Dendritic cell treated with granulocyte-macrophage colony-stimulating factor and Interleukin-4, amounts not matched to agents 40 ng/mL and 50 ng/mL, for 4 days (primary cell): ENCODE data around the gene DNAH10.
A peak's percentile ranks its signal among the peaks of the same experiment; 100 is the strongest.

Experiments
- H3K27ac Mint-ChIP-seq: one replicate; pipeline ENCODE4 v1.8.0; 2022; ENCODE audit warnings: mild to moderate bottlenecking, mixed read lengths
- H3K27me3 Mint-ChIP-seq: one replicate; pipeline ENCODE4 v1.8.0; 2022; ENCODE audit warnings: mild to moderate bottlenecking, mixed read lengths
- H3K36me3 Mint-ChIP-seq: one replicate; pipeline ENCODE4 v1.8.0; 2022; ENCODE audit warnings: low read depth, mixed read lengths
- H3K4me1 Mint-ChIP-seq: one replicate; pipeline ENCODE4 v1.8.0; 2022; ENCODE audit warnings: low read depth, mixed read lengths
- H3K4me3 Mint-ChIP-seq: one replicate; pipeline ENCODE4 v1.8.0; 2022; ENCODE audit warnings: mild to moderate bottlenecking, moderate library complexity, mixed read lengths
- H3K9me3 Mint-ChIP-seq: one replicate; pipeline ENCODE4 v1.8.0; 2022; ENCODE audit warnings: mixed read lengths
- intact Hi-C: fragments of 100-400 bp; cut with micrococcal nuclease; formaldehyde crosslinking; loops from one replicate; pipeline ENCODE4 v1.15.0; 2022

DNAH10 gene

DNA sequence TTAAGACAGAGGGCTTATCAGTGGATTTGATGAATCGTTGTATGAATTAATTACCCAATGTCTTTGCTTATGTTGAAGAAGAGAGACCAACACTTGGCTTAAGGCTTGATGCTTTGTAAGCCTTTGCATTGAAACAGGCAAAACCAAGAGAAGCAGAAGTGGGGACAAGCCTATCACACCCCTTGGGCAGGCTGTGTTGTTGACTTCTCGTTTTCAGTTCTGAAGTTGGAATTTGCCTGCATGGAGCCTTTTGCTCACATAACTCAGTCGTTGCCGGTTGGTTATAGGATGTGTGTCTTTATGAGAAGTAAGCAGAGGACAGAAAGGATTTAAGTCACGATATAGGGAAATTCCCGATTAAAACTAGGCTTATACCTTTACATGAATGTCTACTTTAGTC is 115.9 kb downstream of the DNAH10 start:
- intact Hi-C loops, result no loop called here
- Mint-ChIP-seq H3K4me1 (peaks cover 19% of the 10 kb centered on the region), H3K27me3 (peaks cover 3% of the 10 kb centered on the region), H3K27ac (no peak overlapping the region), H3K36me3 (no peaks in the 10 kb centered on the region), H3K9me3 (no peaks in the 10 kb centered on the region), H3K4me3 (no peak overlapping the region)

DNA sequence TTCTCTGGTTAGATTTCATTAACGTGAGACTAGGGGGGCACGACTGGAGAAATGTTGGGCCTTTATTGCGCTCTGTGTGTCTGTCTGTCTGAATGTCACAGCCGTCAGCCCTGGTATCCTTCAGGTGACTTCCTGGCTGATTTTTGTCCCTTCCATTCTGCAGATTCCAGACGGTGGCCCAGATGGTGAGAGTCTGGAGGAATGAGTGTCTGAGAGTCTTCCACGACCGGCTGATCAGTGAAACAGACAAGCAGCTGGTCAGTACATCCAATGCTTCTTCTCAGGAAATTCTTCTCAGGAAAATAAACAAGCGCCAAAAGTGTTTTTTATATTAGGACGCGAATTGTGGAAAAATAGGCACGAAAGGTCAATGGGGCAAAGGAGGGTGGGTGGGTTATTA is 117.0 kb downstream of the DNAH10 start:
- no peak overlapping the region for H3K4me3 Mint-ChIP-seq
- no peaks in the 10 kb centered on the region for H3K36me3 Mint-ChIP-seq
- intact Hi-C loops, result no loop called here
- H3K4me1 Mint-ChIP-seq, result peaks cover 11% of the 10 kb centered on the region
- H3K27me3 Mint-ChIP-seq, result peaks cover 3% of the 10 kb centered on the region
- peak overlapping the region; percentile 29 for H3K27ac Mint-ChIP-seq
- H3K9me3 Mint-ChIP-seq, result no peaks in the 10 kb centered on the region

DNA sequence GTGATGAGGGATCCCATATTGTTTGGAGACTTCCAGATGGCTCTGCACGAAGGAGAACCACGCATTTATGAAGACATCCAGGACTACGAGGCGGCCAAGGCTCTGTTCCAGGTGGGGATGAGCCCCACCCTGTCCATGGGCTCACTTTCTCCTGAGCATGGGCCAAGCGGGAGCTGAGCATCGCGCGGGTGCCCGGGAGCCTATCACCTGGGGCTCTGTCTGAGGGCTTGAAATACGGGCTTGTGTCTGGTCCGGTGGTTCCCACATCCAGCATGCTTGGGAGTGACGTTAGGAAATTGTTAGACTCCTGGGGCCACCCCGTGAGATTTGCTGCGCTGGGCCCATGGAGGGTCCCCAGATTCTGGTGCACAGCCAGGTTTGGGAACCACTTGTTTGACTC is 117.6 kb downstream of the DNAH10 start:
- H3K27me3 Mint-ChIP-seq, result no peaks in the 10 kb centered on the region
- H3K4me1 Mint-ChIP-seq, result peaks cover 7% of the 10 kb centered on the region
- intact Hi-C loops, result no loop called here
- no peak overlapping the region for H3K27ac Mint-ChIP-seq
- H3K4me3 Mint-ChIP-seq, result no peak overlapping the region
- no peaks in the 10 kb centered on the region for H3K9me3 Mint-ChIP-seq
- no peaks in the 10 kb centered on the region for H3K36me3 Mint-ChIP-seq

DNA sequence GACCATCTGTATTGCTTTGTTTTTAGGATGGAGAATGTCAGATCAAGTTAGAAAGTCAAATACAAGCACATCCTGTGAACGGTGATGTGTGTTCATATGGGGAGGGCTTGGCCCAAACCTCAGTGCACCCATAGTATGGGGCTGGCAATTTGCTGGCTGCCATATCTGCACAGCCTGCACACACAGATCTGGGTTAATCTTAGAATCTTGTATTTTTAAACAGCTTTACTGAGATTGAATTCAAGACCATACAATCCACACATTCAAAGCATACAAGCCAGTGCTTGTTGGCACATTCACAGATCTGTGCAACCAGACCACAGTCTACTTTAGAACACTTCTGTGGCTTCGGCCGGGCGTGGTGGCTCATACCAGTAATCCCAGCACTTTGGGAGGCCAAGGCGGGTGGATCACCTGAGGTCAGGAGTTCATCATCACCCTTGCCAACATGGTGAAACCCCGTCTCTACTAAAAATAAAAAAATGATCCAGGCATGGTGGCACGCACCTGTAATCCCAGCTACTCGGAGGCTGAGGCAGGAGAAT is 120.1 kb downstream of the DNAH10 start:
- Mint-ChIP-seq H3K9me3 (no peaks in the 10 kb centered on the region), H3K36me3 (no peaks in the 10 kb centered on the region), H3K27ac (no peak overlapping the region), H3K4me3 (no peak overlapping the region), H3K27me3 (peaks cover 2% of the 10 kb centered on the region), H3K4me1 (peaks cover 12% of the 10 kb centered on the region)
- intact Hi-C loops, result no loop called here

DNA sequence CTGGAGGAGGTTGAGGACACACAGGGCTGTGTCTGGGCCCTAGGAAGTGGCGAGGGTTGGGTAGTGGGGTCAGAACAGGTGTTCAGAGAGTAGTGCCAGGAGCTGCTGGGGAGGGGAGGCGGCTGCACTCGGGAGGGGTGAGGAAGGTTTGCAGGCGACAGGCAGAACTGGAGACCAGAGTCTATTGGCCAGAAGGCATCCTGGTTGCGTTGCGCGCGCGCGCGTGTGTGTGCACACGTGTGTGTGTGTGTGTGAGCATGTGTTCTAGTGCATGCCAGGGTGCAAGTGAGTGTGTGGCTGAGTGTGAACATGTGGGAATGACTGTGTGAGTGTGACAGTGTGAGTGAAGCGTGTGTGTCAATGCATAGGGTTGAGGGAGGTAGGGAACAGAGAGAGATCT is 124.2 kb downstream of the DNAH10 start:
- H3K4me1 Mint-ChIP-seq, result peaks cover 30% of the 10 kb centered on the region
- intact Hi-C loops, result no loop called here
- peaks cover 17% of the 10 kb centered on the region for H3K27me3 Mint-ChIP-seq
- no peaks in the 10 kb centered on the region for H3K9me3 Mint-ChIP-seq
- no peaks in the 10 kb centered on the region for H3K36me3 Mint-ChIP-seq
- no peak overlapping the region for H3K4me3 Mint-ChIP-seq
- no peak overlapping the region for H3K27ac Mint-ChIP-seq

DNA sequence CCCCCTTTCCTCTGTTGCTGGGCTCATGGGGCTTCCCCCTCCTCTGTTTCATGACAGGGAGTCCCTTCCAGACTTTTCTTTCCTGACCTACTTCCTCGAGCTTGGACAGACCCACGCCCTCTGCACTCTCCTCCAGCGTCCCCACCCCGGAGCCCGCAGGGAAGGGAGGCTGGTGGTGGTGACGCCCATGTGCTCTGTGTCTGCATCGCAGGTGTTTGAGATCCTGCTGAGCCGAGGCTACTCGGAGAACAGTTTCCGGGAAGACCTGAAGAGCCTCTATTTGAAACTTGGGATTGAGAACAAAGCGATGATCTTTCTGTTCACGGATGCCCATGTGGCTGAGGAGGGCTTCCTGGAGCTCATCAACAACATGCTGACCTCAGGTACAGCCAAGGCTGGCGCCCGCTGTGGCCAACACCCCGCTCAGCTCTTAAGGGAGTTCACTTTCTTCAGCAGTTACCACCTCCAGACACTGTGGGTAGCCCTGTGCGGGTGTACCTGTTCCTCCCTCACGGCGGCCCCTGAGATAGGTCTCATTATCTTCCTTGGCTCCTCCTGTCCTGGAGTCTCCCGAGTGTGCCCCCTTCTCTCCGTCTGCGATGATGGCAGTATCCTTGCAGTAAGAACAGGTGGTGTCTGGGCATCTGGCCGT is 125.0 kb downstream of the DNAH10 start:
- Mint-ChIP-seq H3K27me3 (peaks cover 25% of the 10 kb centered on the region), H3K4me3 (no peak overlapping the region), H3K4me1 (peaks cover 38% of the 10 kb centered on the region), H3K36me3 (no peaks in the 10 kb centered on the region), H3K9me3 (no peaks in the 10 kb centered on the region), H3K27ac (no peak overlapping the region)
- intact Hi-C loops, result no loop called here

DNA sequence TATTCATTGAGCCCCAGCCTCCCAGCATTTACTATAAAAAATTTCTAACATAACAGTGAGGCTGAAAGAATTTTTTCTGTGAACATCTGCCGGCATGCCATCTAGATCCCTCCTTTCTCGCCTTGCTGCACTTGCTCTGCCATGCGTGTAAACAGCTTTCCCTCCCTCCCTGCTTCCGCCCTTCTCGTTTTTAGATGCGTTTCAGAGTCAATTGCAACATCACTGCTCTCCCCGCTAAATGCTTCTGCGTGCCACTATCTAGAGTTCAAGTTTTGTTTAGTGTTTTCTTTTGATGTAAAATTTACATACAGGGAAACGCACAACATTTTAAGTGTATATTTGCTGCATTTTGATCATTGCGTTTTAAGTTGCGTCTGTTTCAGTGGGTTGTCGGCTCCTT is 126.9 kb downstream of the DNAH10 start:
- Mint-ChIP-seq H3K9me3 (no peaks in the 10 kb centered on the region), H3K4me1 (peaks cover 38% of the 10 kb centered on the region), H3K27ac (no peak overlapping the region), H3K27me3 (peaks cover 34% of the 10 kb centered on the region), H3K4me3 (no peak overlapping the region), H3K36me3 (no peaks in the 10 kb centered on the region)
- intact Hi-C loops, result no loop called here

DNA sequence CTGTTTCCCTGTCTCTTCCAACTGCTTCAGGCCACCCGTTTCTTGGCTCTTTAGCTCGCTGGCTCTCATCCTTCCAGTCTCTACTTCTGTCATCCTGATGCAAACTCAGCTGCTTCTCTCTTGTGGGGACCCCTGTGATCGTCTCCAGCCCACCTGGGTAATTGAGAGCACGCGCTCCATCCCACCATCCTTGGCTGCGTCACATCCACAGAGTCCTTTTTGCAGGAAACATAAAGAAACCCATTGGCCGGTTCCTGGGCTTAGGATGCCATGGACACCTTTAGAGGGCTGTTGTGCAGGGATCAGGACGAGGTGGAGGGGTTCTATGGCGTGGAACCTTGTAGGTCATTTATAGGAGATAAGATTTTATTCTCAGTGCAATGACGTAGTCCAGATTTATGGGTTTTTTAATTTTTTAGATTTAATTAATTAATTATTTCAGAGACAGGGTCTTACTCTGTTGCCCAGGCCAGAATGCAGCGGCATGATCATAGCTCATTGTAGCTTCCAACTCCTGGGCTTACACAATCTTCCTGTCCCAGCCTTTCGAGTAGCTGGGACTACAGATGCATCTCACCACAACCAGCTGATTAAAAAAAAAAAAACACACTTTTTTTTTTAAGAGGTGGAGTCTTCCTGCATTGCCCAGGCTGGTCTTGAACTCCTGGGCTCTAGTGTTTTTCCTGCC is 127.9 kb downstream of the DNAH10 start:
- H3K4me3 Mint-ChIP-seq, result no peak overlapping the region
- peaks cover 34% of the 10 kb centered on the region for H3K27me3 Mint-ChIP-seq
- no peak overlapping the region for H3K27ac Mint-ChIP-seq
- H3K4me1 Mint-ChIP-seq, result peaks cover 38% of the 10 kb centered on the region
- H3K9me3 Mint-ChIP-seq, result no peaks in the 10 kb centered on the region
- no peaks in the 10 kb centered on the region for H3K36me3 Mint-ChIP-seq
- intact Hi-C loops, result no loop called here

DNA sequence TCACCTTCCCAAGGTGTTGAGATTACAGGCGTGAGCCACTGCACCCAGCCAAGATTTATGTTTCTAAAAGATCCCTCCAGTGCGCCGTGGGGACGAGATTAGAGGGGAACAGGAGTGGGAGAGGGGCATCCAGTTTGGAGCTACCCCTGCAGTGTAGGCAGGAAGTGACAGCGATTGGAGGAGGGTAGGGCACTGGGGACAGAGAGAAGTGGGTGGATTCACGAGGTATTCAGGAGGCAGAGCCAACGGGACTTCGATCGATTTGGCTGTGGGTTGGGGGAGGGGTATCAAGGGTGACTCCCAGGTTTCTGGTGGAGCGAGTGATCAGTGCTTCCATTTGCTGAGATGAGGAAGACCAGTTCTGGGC is 128.4 kb downstream of the DNAH10 start:
- H3K4me3 Mint-ChIP-seq, result no peak overlapping the region
- H3K27me3 Mint-ChIP-seq, result peaks cover 34% of the 10 kb centered on the region
- no peaks in the 10 kb centered on the region for H3K9me3 Mint-ChIP-seq
- intact Hi-C loops, result no loop called here
- H3K4me1 Mint-ChIP-seq, result peaks cover 38% of the 10 kb centered on the region
- no peak overlapping the region for H3K27ac Mint-ChIP-seq
- H3K36me3 Mint-ChIP-seq, result no peaks in the 10 kb centered on the region

DNA sequence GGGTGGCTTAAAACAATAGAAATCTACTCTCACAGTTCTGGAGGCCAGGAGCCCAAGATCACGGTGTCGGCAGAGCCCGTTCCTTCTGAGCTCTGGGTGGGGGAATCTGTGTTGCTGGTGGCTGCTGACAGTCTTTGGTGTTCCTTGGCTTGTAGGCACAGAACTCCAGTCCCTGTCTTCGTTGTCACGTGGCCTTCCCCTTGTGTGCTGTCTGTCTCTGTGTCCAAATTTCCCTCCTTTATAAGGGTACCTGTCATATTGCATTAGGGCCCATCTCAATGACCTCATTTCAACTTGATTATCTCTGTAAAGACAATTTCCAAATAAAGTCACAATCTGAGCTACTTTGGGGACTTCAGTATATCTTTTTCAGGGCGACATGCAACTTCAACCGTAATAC is 128.9 kb downstream of the DNAH10 start:
- Mint-ChIP-seq H3K27me3 (peaks cover 34% of the 10 kb centered on the region), H3K9me3 (no peaks in the 10 kb centered on the region), H3K4me3 (no peak overlapping the region), H3K4me1 (peaks cover 38% of the 10 kb centered on the region), H3K36me3 (no peaks in the 10 kb centered on the region), H3K27ac (no peak overlapping the region)
- intact Hi-C loops, result no loop called here

DNA sequence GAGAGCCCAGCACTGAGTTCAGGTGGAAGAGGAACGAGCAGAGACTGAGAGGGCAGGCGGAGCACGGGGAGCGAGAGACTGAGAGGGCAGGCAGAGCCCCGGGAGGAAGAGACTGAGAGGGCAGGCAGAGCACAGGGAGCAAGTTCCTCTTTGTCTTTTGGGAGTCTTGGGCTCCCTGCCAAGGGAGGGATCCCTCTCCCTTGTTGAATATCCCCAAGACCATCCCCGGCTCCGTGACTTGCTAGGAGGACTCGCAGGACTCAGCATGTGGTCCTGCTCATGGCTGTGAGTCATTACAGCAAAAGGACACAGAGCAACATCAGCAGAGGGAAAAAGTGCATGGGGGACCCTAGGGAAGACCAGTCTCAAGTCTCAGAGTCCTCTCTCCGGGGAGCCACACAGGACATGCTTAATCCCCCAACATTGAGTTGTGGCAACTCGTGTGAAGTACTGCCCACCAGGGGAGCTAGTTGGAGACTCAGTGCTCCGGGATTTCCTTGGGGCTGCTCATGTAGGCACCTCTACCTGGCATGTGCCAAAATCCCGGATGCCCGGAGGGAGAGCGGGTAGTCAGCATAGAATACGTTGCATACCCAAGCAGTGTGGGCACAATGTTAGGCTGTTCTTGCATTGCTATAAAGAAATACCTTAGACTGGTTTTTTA is 129.5 kb downstream of the DNAH10 start:
- no peak overlapping the region for H3K27ac Mint-ChIP-seq
- no peaks in the 10 kb centered on the region for H3K9me3 Mint-ChIP-seq
- no peaks in the 10 kb centered on the region for H3K36me3 Mint-ChIP-seq
- H3K27me3 Mint-ChIP-seq, result peaks cover 34% of the 10 kb centered on the region
- intact Hi-C loops, result no loop called here
- H3K4me3 Mint-ChIP-seq, result no peak overlapping the region
- peaks cover 33% of the 10 kb centered on the region for H3K4me1 Mint-ChIP-seq

DNA sequence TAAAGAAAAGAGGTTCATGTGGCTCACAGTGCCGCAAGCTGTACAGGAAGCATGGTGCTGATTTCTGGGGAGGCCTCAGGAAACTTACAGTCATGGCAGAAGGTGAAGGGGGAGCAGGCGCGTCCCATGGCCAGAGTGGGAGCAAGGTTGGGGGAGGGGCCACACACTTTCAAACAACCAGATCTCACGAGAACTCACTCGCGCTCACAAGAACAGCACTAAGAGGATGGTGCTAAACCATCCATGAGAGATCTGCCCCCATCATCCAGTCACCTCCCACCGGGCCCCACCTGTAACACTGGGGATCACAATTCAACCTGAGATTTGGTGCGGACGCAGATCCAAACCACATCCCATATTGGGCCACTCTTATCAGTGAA is 130.1 kb downstream of the DNAH10 start:
- no peak overlapping the region for H3K27ac Mint-ChIP-seq
- no peaks in the 10 kb centered on the region for H3K36me3 Mint-ChIP-seq
- no peak overlapping the region for H3K4me3 Mint-ChIP-seq
- peaks cover 33% of the 10 kb centered on the region for H3K4me1 Mint-ChIP-seq
- H3K9me3 Mint-ChIP-seq, result no peaks in the 10 kb centered on the region
- H3K27me3 Mint-ChIP-seq, result peaks cover 31% of the 10 kb centered on the region
- intact Hi-C loops, result no loop called here

DNA sequence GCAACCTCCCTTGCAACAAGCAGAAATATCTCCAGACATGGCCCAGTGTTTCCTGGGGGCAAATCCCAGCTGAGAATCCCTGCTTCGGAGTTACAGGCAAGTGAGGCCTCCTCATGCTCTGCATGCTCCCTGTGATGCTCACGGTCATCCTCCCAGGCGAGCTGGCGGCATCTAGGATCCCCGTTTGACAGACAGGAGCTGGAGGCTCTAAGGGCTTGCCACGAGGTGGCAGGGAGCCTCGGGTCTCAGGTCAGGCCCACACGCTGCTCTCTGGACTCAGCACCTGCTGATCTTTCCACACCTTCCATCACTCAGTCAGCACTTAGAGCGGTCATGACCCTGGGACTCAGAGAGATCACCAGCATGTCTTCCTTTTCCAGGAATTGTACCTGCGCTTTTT is 130.8 kb downstream of the DNAH10 start:
- H3K36me3 Mint-ChIP-seq, result no peaks in the 10 kb centered on the region
- peaks cover 31% of the 10 kb centered on the region for H3K27me3 Mint-ChIP-seq
- H3K4me3 Mint-ChIP-seq, result no peak overlapping the region
- peaks cover 33% of the 10 kb centered on the region for H3K4me1 Mint-ChIP-seq
- intact Hi-C loops, result no loop called here
- H3K27ac Mint-ChIP-seq, result no peak overlapping the region
- no peaks in the 10 kb centered on the region for H3K9me3 Mint-ChIP-seq

DNA sequence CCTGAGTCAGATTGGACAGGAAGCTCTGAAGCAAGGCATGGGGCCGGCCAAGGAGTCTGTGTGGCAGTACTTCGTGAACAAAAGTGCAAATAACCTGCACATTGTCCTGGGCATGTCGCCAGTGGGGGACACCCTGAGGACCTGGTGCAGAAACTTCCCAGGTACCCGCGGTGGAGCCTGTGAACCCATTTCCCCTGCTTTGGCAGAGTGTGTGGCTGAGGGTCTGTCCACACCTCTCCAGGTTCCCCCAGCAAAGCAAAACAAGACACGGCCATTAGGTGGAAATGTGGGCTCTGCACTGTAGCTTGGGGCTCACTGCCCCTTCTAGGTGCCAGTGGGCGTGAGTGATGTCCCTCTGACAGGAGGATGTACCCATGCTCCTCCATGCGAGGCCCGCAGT is 131.2 kb downstream of the DNAH10 start:
- intact Hi-C loops, result no loop called here
- peaks cover 33% of the 10 kb centered on the region for H3K4me1 Mint-ChIP-seq
- peaks cover 31% of the 10 kb centered on the region for H3K27me3 Mint-ChIP-seq
- H3K36me3 Mint-ChIP-seq, result no peaks in the 10 kb centered on the region
- H3K4me3 Mint-ChIP-seq, result no peak overlapping the region
- H3K9me3 Mint-ChIP-seq, result no peaks in the 10 kb centered on the region
- no peak overlapping the region for H3K27ac Mint-ChIP-seq
